ENCODE data around the gene IGSF9.

DNA sequence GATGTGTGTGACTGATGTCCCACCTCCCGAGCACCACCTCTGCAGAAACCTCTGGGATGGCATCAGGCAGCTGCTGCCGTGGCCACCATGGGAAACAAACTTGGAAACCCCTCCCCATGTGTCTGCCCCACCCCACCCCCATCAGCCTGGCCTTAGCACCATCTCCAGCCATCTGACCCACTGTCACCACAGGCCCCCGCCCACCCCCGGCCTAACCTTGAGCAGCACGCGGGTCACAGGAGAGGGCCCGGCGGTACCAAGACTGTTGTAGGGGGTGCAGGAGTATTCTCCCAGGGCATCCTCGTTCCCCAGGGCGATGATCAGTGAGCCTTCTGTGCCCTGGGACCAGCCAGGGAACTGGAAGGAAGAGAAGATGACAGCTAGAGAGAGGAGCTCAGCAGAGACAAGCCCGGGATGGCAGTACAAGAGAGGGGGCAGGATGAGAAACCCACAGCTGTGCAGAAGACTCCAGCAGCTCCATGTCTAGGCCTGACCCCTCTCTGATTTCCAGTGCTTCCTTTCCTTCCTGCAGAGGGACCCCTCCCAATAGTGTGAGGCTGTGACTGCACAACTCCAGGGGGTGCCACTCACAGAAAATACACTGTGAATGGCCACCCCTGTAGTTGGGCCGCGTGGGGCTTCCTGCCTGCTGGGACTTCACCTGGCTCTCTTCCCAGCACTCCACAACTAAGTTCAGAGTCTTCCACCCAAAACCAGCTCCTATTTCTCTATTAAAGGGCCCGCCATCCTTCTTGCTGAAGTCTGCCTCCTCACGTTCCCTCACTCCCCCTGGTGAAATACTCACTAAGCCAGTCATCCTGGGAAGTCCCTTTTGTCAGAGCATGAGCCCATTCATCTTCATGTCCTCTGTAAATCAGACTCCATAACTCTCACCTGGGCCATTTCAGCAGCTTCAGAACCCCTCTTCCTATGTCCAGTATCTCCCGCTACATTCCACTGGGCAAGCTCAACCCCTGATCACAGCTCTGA lies 12.8 kb downstream of the IGSF9 start:
- TF ChIP-seq, protein P1, sequence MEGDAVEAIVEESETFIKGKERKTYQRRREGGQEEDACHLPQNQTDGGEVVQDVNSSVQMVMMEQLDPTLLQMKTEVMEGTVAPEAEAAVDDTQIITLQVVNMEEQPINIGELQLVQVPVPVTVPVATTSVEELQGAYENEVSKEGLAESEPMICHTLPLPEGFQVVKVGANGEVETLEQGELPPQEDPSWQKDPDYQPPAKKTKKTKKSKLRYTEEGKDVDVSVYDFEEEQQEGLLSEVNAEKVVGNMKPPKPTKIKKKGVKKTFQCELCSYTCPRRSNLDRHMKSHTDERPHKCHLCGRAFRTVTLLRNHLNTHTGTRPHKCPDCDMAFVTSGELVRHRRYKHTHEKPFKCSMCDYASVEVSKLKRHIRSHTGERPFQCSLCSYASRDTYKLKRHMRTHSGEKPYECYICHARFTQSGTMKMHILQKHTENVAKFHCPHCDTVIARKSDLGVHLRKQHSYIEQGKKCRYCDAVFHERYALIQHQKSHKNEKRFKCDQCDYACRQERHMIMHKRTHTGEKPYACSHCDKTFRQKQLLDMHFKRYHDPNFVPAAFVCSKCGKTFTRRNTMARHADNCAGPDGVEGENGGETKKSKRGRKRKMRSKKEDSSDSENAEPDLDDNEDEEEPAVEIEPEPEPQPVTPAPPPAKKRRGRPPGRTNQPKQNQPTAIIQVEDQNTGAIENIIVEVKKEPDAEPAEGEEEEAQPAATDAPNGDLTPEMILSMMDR (conservative IDR thresholded peaks at IDR 0.05; ENCODE audit: low read depth in 2 of 2), result no peak
- TF ChIP-seq ZNF114 (CRISPR knock-in tag; IDR thresholded peaks at IDR 0.05) (no peak), EZH2 (IDR thresholded peaks at IDR 0.05; ENCODE audit: low read depth, unreplicated experiment) (no peak), JUNB (IDR thresholded peaks at IDR 0.05; ENCODE audit: unreplicated experiment) (no peak)
